Measurements from ENCODE around the gene SPOCK2.
A peak's percentile ranks its signal among the peaks of the same experiment; 100 is the strongest.

The SPOCK2 gene

GRCh38 chr10:72107325-72108003 lies 19.1 kb upstream of the SPOCK2 start:
- DNase-seq: no peak

GRCh38 chr10:72106896-72107295 lies 18.5 kb upstream of the SPOCK2 start:
- no peak for DNase-seq

GRCh38 chr10:72106154-72106849 lies 18.0 kb upstream of the SPOCK2 start:
- no peak for DNase-seq

- DNase-seq: no peak
Observed at GRCh38 chr10:72105710-72106109, 17.4 kb upstream of the SPOCK2 start.

- no peak for DNase-seq
Observed at GRCh38 chr10:72105098-72105475, 16.7 kb upstream of the SPOCK2 start.

- DNase-seq: no peak
Observed at GRCh38 chr10:72104472-72105097, 16.2 kb upstream of the SPOCK2 start.

- no peak for DNase-seq
Observed at GRCh38 chr10:72099600-72099921, 11.2 kb upstream of the SPOCK2 start.

- no peak for DNase-seq
Observed at GRCh38 chr10:72098836-72099599, 10.7 kb upstream of the SPOCK2 start.

GRCh38 chr10:72098301-72098835 lies 10.0 kb upstream of the SPOCK2 start:
- DNase-seq: no peak

GRCh38 chr10:72097448-72098300 lies 9.3 kb upstream of the SPOCK2 start:
- DNase-seq: no peak

GRCh38 chr10:72096115-72097000 lies 8.0 kb upstream of the SPOCK2 start:
- DNase-seq: no peak

- no peak for DNase-seq
Observed at GRCh38 chr10:72095195-72095594, 6.8 kb upstream of the SPOCK2 start.

- DNase-seq: no peak
Observed at GRCh38 chr10:72094574-72094973, 6.2 kb upstream of the SPOCK2 start.

GRCh38 chr10:72093450-72093849 lies 5.1 kb upstream of the SPOCK2 start:
- DNase-seq: no peak

- no peak for DNase-seq
Observed at GRCh38 chr10:72092987-72093386, 4.6 kb upstream of the SPOCK2 start.

- no peak for DNase-seq
Observed at GRCh38 chr10:72092171-72092924, 4.0 kb upstream of the SPOCK2 start.

- no peak for DNase-seq
Observed at GRCh38 chr10:72090326-72090725, 2.0 kb upstream of the SPOCK2 start.

- DNase-seq: no peak
Observed at GRCh38 chr10:72089618-72090017, 1.3 kb upstream of the SPOCK2 start.

GRCh38 chr10:72088889-72089575 lies 681 bp upstream of the SPOCK2 start:
- peak; percentile 58 for DNase-seq

GRCh38 chr10:72087392-72087968 lies 871 bp downstream of the SPOCK2 start:
- DNase-seq: peak; percentile 47
